ENCODE measurements around the gene COIL.

- TF ChIP-seq CTCF (conservative IDR thresholded peaks at IDR 0.05; ENCODE audit: low read length) (no peak), EZH2phosphoT487 (IDR thresholded peaks at IDR 0.05; ENCODE audit: borderline replicate concordance, low read depth, low read length) (no peak)
Measured at GRCh38 chr17:56912105-56912999, 48.5 kb downstream of the COIL start.
